IMR-90 (cell line): ENCODE data around the gene RHOF. TPM values are rescaled to one million over a fixed set of nuclear protein-coding genes. Genes with fewer than 3 reads are reported as not detected.

Experiments
- ATAC-seq: fragments of 200-7000 bp; cut with Tn5 transposase; 2 replicates; pipeline ENCODE4 v1.9.1; 2020; ENCODE audit warnings: low read depth, mild to moderate bottlenecking, moderate library complexity
- BruUV-seq: library from RNA; stranded (reverse); fragments of 400-500 nt; replicated peaks from 2 replicates; lab custom pipeline; 2021; lab: Mats Ljungman, UMichigan
- CTCF ChIA-PET: fragments of 300-600 bp; formaldehyde crosslinking; extraction: SDS; loops from one replicate; lab custom pipeline; 2021; ENCODE audit warnings: antibody characterized with exemption; lab: Yijun Ruan, JAX
- POLR2A ChIA-PET: fragments of 300-600 bp; sonication (Branson Sonifier 250); formaldehyde crosslinking; loops from one replicate; lab custom pipeline; 2022; ENCODE audit warnings: antibody characterized with exemption; ENCODE audit not compliant: unreplicated experiment; lab: Charles Lee
- DNase-seq: peaks from one replicate; pipeline ENCODE4 v3.0.0; 2013
- H2AFZ ChIP-seq: replicated peaks from 2 replicates; pipeline ENCODE3; 2013; ENCODE audit warnings: low read length, mild to moderate bottlenecking; ENCODE audit not compliant: poor library complexity
- H2AK5ac ChIP-seq: 2 replicates; pipeline ENCODE4 v1.6.1; 2013; ENCODE audit warnings: low read depth, low read length, inconsistent platforms
- H2AK9ac ChIP-seq: replicated peaks from 2 replicates; pipeline ENCODE3; 2013; ENCODE audit warnings: mild to moderate bottlenecking, low read depth, low read length, moderate library complexity; ENCODE audit not compliant: poor library complexity
- H2BK120ac ChIP-seq: 2 replicates; pipeline ENCODE4 v1.6.1; 2013; ENCODE audit warnings: low read depth, low read length, inconsistent platforms
- H2BK15ac ChIP-seq: 3 replicates; pipeline ENCODE4 v1.6.1; 2013; ENCODE audit warnings: low read depth, low read length, inconsistent platforms
- H2BK20ac ChIP-seq: 2 replicates; pipeline ENCODE4 v1.6.1; 2013; ENCODE audit warnings: low read depth, mild to moderate bottlenecking, inconsistent platforms, low read length, moderate library complexity
- H2BK5ac ChIP-seq: 2 replicates; pipeline ENCODE4 v1.6.1; 2013; ENCODE audit warnings: mild to moderate bottlenecking, low read depth, low read length, inconsistent platforms; ENCODE audit not compliant: poor library complexity, severe bottlenecking
- H3K14ac ChIP-seq: replicated peaks from 2 replicates; pipeline ENCODE4 v1.6.1; 2013; ENCODE audit warnings: low read depth, low read length, inconsistent platforms
- H3K18ac ChIP-seq: 2 replicates; pipeline ENCODE4 v1.6.1; 2013; ENCODE audit warnings: low read depth, low read length, control low read depth
- H3K23ac ChIP-seq: 2 replicates; pipeline ENCODE4 v1.6.1; 2013; ENCODE audit warnings: low read depth, low read length, inconsistent platforms
- H3K27ac ChIP-seq: 2 replicates; pipeline ENCODE4 v1.5.1; 2013; ENCODE audit warnings: mild to moderate bottlenecking, control low read depth, low read length; ENCODE audit not compliant: insufficient read depth
- H3K27me3 ChIP-seq: 2 replicates; pipeline ENCODE4 v1.6.1; 2013; ENCODE audit warnings: low read length; ENCODE audit not compliant: control insufficient read depth, insufficient read depth
- H3K36me3 ChIP-seq: 2 replicates; pipeline ENCODE4 v1.6.1; 2013; ENCODE audit warnings: low read length, mixed read lengths; ENCODE audit not compliant: control insufficient read depth, insufficient read depth
- H3K4ac ChIP-seq: 2 replicates; pipeline ENCODE4 v1.6.1; 2013; ENCODE audit warnings: low read depth, low read length, inconsistent platforms
- H3K4me1 ChIP-seq: 2 replicates; pipeline ENCODE4 v1.6.1; 2013; ENCODE audit warnings: low read length, mixed read lengths; ENCODE audit not compliant: control insufficient read depth, insufficient read depth
- H3K4me2 ChIP-seq: 2 replicates; pipeline ENCODE4 v1.6.1; 2013; ENCODE audit warnings: low read depth, mild to moderate bottlenecking, control low read depth, low read length, moderate library complexity
- H3K4me3 ChIP-seq: 2 replicates; pipeline ENCODE4 v1.5.1; 2013; ENCODE audit warnings: low read depth, mild to moderate bottlenecking, control low read depth, low read length, moderate library complexity; ENCODE audit not compliant: insufficient read depth
- H3K56ac ChIP-seq: 2 replicates; pipeline ENCODE4 v1.6.1; 2013; ENCODE audit warnings: low read length, inconsistent platforms; ENCODE audit not compliant: insufficient read depth; ENCODE audit errors: extremely low read depth
- H3K79me1 ChIP-seq, 2 experiments: 2 replicates each; pipeline ENCODE4 v1.6.1; 2013; ENCODE audit warnings: low read length in 2 of 2, inconsistent platforms in 1 of 2, low read depth in 1 of 2
- H3K9ac ChIP-seq: 2 replicates; pipeline ENCODE4 v1.6.1; 2013; ENCODE audit warnings: low read depth, low read length, control low read depth
- H3K9me1 ChIP-seq: 2 replicates; pipeline ENCODE4 v1.6.1; 2013; ENCODE audit warnings: low read length, inconsistent platforms; ENCODE audit not compliant: insufficient read depth
- H3K9me3 ChIP-seq: 2 replicates; pipeline ENCODE4 v1.6.1; 2013; ENCODE audit warnings: low read length; ENCODE audit not compliant: control insufficient read depth, insufficient read depth
- H4K20me1 ChIP-seq: 2 replicates; pipeline ENCODE4 v1.6.1; 2013; ENCODE audit warnings: low read length, inconsistent platforms; ENCODE audit not compliant: insufficient read depth
- H4K5ac ChIP-seq: 2 replicates; pipeline ENCODE4 v1.6.1; 2013; ENCODE audit warnings: mild to moderate bottlenecking, low read depth, low read length, control low read depth
- H4K8ac ChIP-seq, 2 experiments: 2 replicates each; pipeline ENCODE4 v1.6.1; 2013; ENCODE audit warnings: low read depth in 2 of 2, low read length in 2 of 2, control low read depth in 1 of 2, inconsistent platforms in 1 of 2
- H4K91ac ChIP-seq: 2 replicates; pipeline ENCODE4 v1.6.1; 2013; ENCODE audit warnings: low read depth, low read length, inconsistent platforms; ENCODE audit not compliant: insufficient read depth
- CEBPB ChIP-seq: IDR thresholded peaks from 2 replicates; pipeline ENCODE4 v1.6.1; 2012; ENCODE audit warnings: low read depth, low read length, improper control_type of control experiment
- MAZ ChIP-seq: IDR thresholded peaks from 2 replicates; pipeline ENCODE4 v1.6.1; 2012; ENCODE audit warnings: low read depth, mild to moderate bottlenecking, low read length, improper control_type of control experiment, moderate library complexity, borderline replicate concordance
- NFE2L2 ChIP-seq: fragments of 150-350 bp; IDR thresholded peaks from 2 replicates; pipeline ENCODE4 v1.6.1; 2016; ENCODE audit warnings: low read depth, mild to moderate bottlenecking, low read length
- POLR2A ChIP-seq: IDR thresholded peaks from 2 replicates; pipeline ENCODE4 v1.6.1; 2012; ENCODE audit warnings: mild to moderate bottlenecking, low read depth, low read length
- RCOR1 ChIP-seq: IDR thresholded peaks from 2 replicates; pipeline ENCODE4 v1.6.1; 2012; ENCODE audit warnings: mild to moderate bottlenecking, low read length, improper control_type of control experiment; ENCODE audit not compliant: insufficient replicate concordance
- WGBS, 2 experiments: methylation state at CpG; one replicate each; pipeline versions ENCODE4 v1.1.5 to v1.1.7; 2013; ENCODE audit warnings: missing lambda C conversion rate in 2 of 2; ENCODE audit not compliant: insufficient read length in 1 of 2; ENCODE audit errors: extremely low coverage in 2 of 2; 5-methylcytosine and 5-hydroxymethylcytosine counted together
- dilution Hi-C: fragments of 300-500 bp; cut with HindIII; formaldehyde crosslinking; loops from one replicate; pipeline ENCODE4 v1.14.3; 2018; ENCODE audit warnings: low sequenced_read_pairs; ENCODE audit not compliant: unreplicated experiment
- in situ Hi-C: fragments of 300-500 bp; cut with MboI; formaldehyde crosslinking; loops from 3 replicates; pipeline ENCODE4 v1.14.3; 2019; ENCODE audit warnings: low sequenced_read_pairs, inconsistent platforms, mixed read lengths
- intact Hi-C: fragments of 100-400 bp; cut with micrococcal nuclease; formaldehyde crosslinking; loops from 2 replicates; pipeline ENCODE4 v1.10.0; 2022
- polyA plus RNA-seq, 3 experiments: library from polyadenylated mRNA; depleted of rRNA; stranded (reverse); fragments of >200 nt; gene quantifications; 2 replicates each; pipeline ENCODE4 v1.2.3, GENCODE V29; 2012; ENCODE audit warnings: low replicate concordance in 1 of 3
- total RNA-seq: library from RNA; depleted of rRNA; stranded (reverse); fragments of >200 nt; gene quantifications from 2 replicates; pipeline ENCODE4 v1.2.3, GENCODE V29; 2012

Gene RHOF
- total and polyA plus RNA-seq, 2 of the 4 experiments (the other 2 are of a cell fraction), result 3.0 to 5.1 TPM

DNA sequence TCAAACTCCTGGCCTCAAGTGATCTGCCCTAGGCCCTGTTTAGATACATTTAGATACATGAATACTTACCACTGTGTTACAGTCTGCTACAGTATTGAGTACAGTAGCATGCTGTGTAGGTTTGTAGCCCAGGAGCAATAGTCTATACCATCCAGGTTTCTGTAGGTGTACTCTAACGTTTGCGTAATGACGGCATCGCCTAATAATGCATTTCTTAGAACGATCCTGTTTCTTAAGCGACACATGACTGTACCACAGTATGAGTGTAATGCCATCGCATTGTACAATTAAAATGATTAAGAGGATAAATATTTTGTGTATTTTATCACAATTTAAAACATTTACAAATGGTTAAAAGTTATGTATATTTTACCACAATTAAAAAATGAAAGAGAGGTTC lies 62.0 kb downstream of the RHOF start:
- WGBS, 2 experiments, result 90% methylated on average over 5 of the region's 7 CpGs; no CpG with 5 or more reads in 1 of the 2 experiments

More for the DNA sequence above, 62.0 kb downstream of the RHOF start:
- no peak for DNase-seq
- H3K4me3 ChIP-seq, result no peak overlapping the region
- no peak overlapping the region for H2AK5ac ChIP-seq
- H2AFZ ChIP-seq, result no peak overlapping the region
- no peak overlapping the region for H3K14ac ChIP-seq
- no peak overlapping the region for H4K91ac ChIP-seq
- intact Hi-C loops (no loop called here), in situ Hi-C loops (no loop called here), dilution Hi-C loops (no loop called here)
- CTCF ChIA-PET, result no interaction called here
- no peak overlapping the region for H2BK20ac ChIP-seq
- ATAC-seq, result no peak
- no peak overlapping the region for H3K18ac ChIP-seq
- peaks cover 3% of the 10 kb centered on the region; the same call in 1 of the 2 replicates for H3K9me1 ChIP-seq
- no peaks in the 10 kb centered on the region for H3K4me1 ChIP-seq
- H3K27me3 ChIP-seq, result no peaks in the 10 kb centered on the region
- no TSS peak for BruUV-seq
- H3K9me3 ChIP-seq, result no peaks in the 10 kb centered on the region
- no peak for TF ChIP-seq MAZ
- no peak for TF ChIP-seq RCOR1
- 0 out of 2 replicates have a peak, but pooled peaks have one; percentile 12 for TF ChIP-seq CEBPB
- TF ChIP-seq NFE2L2, result no peak
- no peak for TF ChIP-seq POLR2A
- H4K20me1 ChIP-seq, result peaks cover 9% of the 10 kb centered on the region; the same call in 1 of the 2 replicates
- no peak overlapping the region for H2BK120ac ChIP-seq
- no peak overlapping the region for H3K27ac ChIP-seq
- H2BK15ac ChIP-seq, result no peak overlapping the region
- H3K36me3 ChIP-seq, result no peaks in the 10 kb centered on the region
- POLR2A ChIA-PET, result no interaction called here
- peaks cover 13 to 35% of the 10 kb centered on the region in 2 experiments for H3K79me1 ChIP-seq
- no peak overlapping the region for H4K5ac ChIP-seq
- no peak overlapping the region for H3K4ac ChIP-seq
- no peak overlapping the region for H3K23ac ChIP-seq
- H4K8ac ChIP-seq, result no peak overlapping the region
- no peak overlapping the region for H3K9ac ChIP-seq
- H3K4me2 ChIP-seq, result no peak overlapping the region
- no peak overlapping the region for H2BK5ac ChIP-seq
- no peak overlapping the region for H2AK9ac ChIP-seq
- H3K56ac ChIP-seq, result no peak overlapping the region
